Astrocyte (in vitro differentiated cells and primary cell): ENCODE data around the gene LCOR. TPM values are rescaled to one million over a fixed set of nuclear protein-coding genes. Genes with fewer than 3 reads are reported as not detected.
"Not testable (repeated sequence)": the region's sequence is repeated elsewhere in the genome, so short reads cannot be mapped to it uniquely, and the experiment has no call there.

Source experiments
- DNase-seq: peaks from one replicate; pipeline ENCODE4 v3.0.0-alpha.2; 2010; ENCODE audit warnings: low read depth
- FAIRE-seq: peaks from 2 replicates; lab custom pipeline; 2011; peaks lifted over from hg19 to GRCh38; lab: Jason Lieb, UNC
- H2AFZ ChIP-seq: 2 replicates; pipeline ENCODE4 v1.6.0; 2012; ENCODE audit warnings: low read depth, low read length, inconsistent platforms
- H3K27ac ChIP-seq: 2 replicates; pipeline ENCODE4 v1.5.1; 2011; ENCODE audit warnings: low read depth, low read length, inconsistent platforms
- H3K27me3 ChIP-seq: 2 replicates; pipeline ENCODE4 v1.6.0; 2011; ENCODE audit warnings: low read length, inconsistent platforms; ENCODE audit not compliant: insufficient read depth
- H3K36me3 ChIP-seq: 2 replicates; pipeline ENCODE4 v1.5.1; 2011; ENCODE audit warnings: low read length, inconsistent platforms; ENCODE audit not compliant: insufficient read depth
- H3K4me1 ChIP-seq: 2 replicates; pipeline ENCODE4 v1.5.1; 2011; ENCODE audit warnings: low read length, inconsistent platforms; ENCODE audit not compliant: insufficient read depth
- H3K4me2 ChIP-seq: 2 replicates; pipeline ENCODE4 v1.6.0; 2012; ENCODE audit warnings: low read length, inconsistent platforms
- H3K4me3 ChIP-seq: 2 replicates; pipeline ENCODE4 v1.5.1; 2011; ENCODE audit warnings: low read depth, mild to moderate bottlenecking, low read length, inconsistent platforms; ENCODE audit not compliant: insufficient read depth
- H3K79me2 ChIP-seq: 2 replicates; pipeline ENCODE4 v1.6.0; 2012; ENCODE audit warnings: mild to moderate bottlenecking, low read length, inconsistent platforms; ENCODE audit not compliant: insufficient read depth
- H3K9ac ChIP-seq: 2 replicates; pipeline ENCODE4 v1.6.0; 2012; ENCODE audit warnings: mild to moderate bottlenecking, low read length, inconsistent platforms
- H3K9me3 ChIP-seq: 2 replicates; pipeline ENCODE4 v1.5.1; 2012; ENCODE audit warnings: low read depth, mild to moderate bottlenecking, low read length, inconsistent platforms; ENCODE audit not compliant: insufficient read depth
- H4K20me1 ChIP-seq: 2 replicates; pipeline ENCODE4 v1.6.0; 2012; ENCODE audit warnings: low read length, inconsistent platforms; ENCODE audit not compliant: insufficient read depth
- H3K27ac Mint-ChIP-seq: one replicate; pipeline ENCODE4 v1.8.0; 2021; ENCODE audit warnings: mild to moderate bottlenecking, mixed read lengths; ENCODE audit not compliant: unreplicated experiment
- H3K27me3 Mint-ChIP-seq: one replicate; pipeline ENCODE4 v1.8.0; 2021; ENCODE audit warnings: low read depth, mixed read lengths; ENCODE audit not compliant: unreplicated experiment
- H3K36me3 Mint-ChIP-seq: one replicate; pipeline ENCODE4 v1.8.0; 2021; ENCODE audit warnings: low read depth, mixed read lengths; ENCODE audit not compliant: unreplicated experiment
- H3K4me1 Mint-ChIP-seq: one replicate; pipeline ENCODE4 v1.8.0; 2021; ENCODE audit warnings: low read depth, mixed read lengths; ENCODE audit not compliant: unreplicated experiment
- H3K4me3 Mint-ChIP-seq: one replicate; pipeline ENCODE4 v1.8.0; 2021; ENCODE audit warnings: mild to moderate bottlenecking, moderate library complexity, mixed read lengths; ENCODE audit not compliant: unreplicated experiment
- H3K9me3 Mint-ChIP-seq: one replicate; pipeline ENCODE4 v1.8.0; 2021; ENCODE audit warnings: mild to moderate bottlenecking, mixed read lengths; ENCODE audit not compliant: unreplicated experiment
- CTCF ChIP-seq: IDR thresholded peaks from 2 replicates; pipeline ENCODE4 v1.5.1; 2011; ENCODE audit warnings: low read depth, mild to moderate bottlenecking, inconsistent platforms, low read length, moderate library complexity; ENCODE audit not compliant: insufficient read depth
- EZH2 ChIP-seq: IDR thresholded peaks from 2 replicates; pipeline ENCODE4 v1.6.1; 2012; ENCODE audit warnings: mild to moderate bottlenecking, low read length, inconsistent platforms; ENCODE audit not compliant: insufficient read depth
- total RNA-seq: library from RNA; stranded (reverse); gene quantifications from 2 replicates; pipeline ENCODE4 v1.2.1, GENCODE V29; 2021

The LCOR gene
- total RNA-seq, 1 donor from 2014 or later: 72.0 TPM

- TF ChIP-seq CTCF: no peak
- TF ChIP-seq EZH2: no peak
- Histone ChIP-seq H3K36me3 (no peaks in the 10 kb centered on the region), H2AFZ (no peak overlapping the region), H3K4me3 (no peak overlapping the region), H3K9me3 (no peaks in the 10 kb centered on the region), H3K4me2 (no peak overlapping the region), H4K20me1 (peaks cover 90% of the 10 kb centered on the region), H3K79me2 (peaks cover 99% of the 10 kb centered on the region), H3K27ac (no peak overlapping the region), H3K4me1 (peaks cover 12% of the 10 kb centered on the region), H3K9ac (no peak overlapping the region), H3K27me3 (no peaks in the 10 kb centered on the region)
- Mint-ChIP-seq H3K9me3 (no peaks in the 10 kb centered on the region), H3K4me3 (no peak overlapping the region), H3K27me3 (no peaks in the 10 kb centered on the region), H3K36me3 (no peaks in the 10 kb centered on the region), H3K27ac (no peak overlapping the region), H3K4me1 (peaks cover 32% of the 10 kb centered on the region)
- FAIRE-seq (no peak), DNase-seq (no peak)
These were observed 14.8 kb downstream of the LCOR start for GRCh38 chr10:96846926-96847325.

GRCh38 chr10:96847356-96847755, 15.3 kb downstream of the LCOR start:
- Histone ChIP-seq H3K79me2 (peaks cover 99% of the 10 kb centered on the region), H4K20me1 (peaks cover 90% of the 10 kb centered on the region), H3K4me1 (peaks cover 12% of the 10 kb centered on the region)
- DNase-seq, H3K9ac ChIP-seq, H3K27me3 ChIP-seq, H3K4me3 Mint-ChIP-seq, H3K36me3 ChIP-seq, H3K27ac ChIP-seq, H3K4me2 ChIP-seq, FAIRE-seq, H3K27ac Mint-ChIP-seq, H2AFZ ChIP-seq, H3K27me3 Mint-ChIP-seq, H3K9me3 ChIP-seq, H3K36me3 Mint-ChIP-seq, H3K9me3 Mint-ChIP-seq, H3K4me3 ChIP-seq: not testable (repeated sequence)
- peaks cover 32% of the 10 kb centered on the region for H3K4me1 Mint-ChIP-seq

GRCh38 chr10:96850113-96850512, 18.0 kb downstream of the LCOR start:
- H3K4me3 Mint-ChIP-seq: no peak overlapping the region
- no peak overlapping the region for H3K4me3 ChIP-seq
- DNase-seq: no peak
- peaks cover 12% of the 10 kb centered on the region for H3K4me1 ChIP-seq
- peaks cover 99% of the 10 kb centered on the region for H3K79me2 ChIP-seq
- no peak overlapping the region for H2AFZ ChIP-seq
- H4K20me1 ChIP-seq: peaks cover 89% of the 10 kb centered on the region
- TF ChIP-seq EZH2 (no peak), CTCF (no peak)
- no peaks in the 10 kb centered on the region for H3K27me3 ChIP-seq
- H3K4me2 ChIP-seq: no peak overlapping the region
- H3K36me3 ChIP-seq: no peaks in the 10 kb centered on the region
- peak overlapping the region; percentile 66 for H3K27ac Mint-ChIP-seq
- H3K27ac ChIP-seq: no peak overlapping the region
- FAIRE-seq: no peak
- H3K9me3 ChIP-seq: no peaks in the 10 kb centered on the region
- no peaks in the 10 kb centered on the region for H3K36me3 Mint-ChIP-seq
- peaks cover 16% of the 10 kb centered on the region for H3K4me1 Mint-ChIP-seq
- no peaks in the 10 kb centered on the region for H3K27me3 Mint-ChIP-seq
- H3K9ac ChIP-seq: no peak overlapping the region
- no peaks in the 10 kb centered on the region for H3K9me3 Mint-ChIP-seq
